H1 (cell line): Measurements from ENCODE around the gene NKTR. TPM values are rescaled to one million over a fixed set of nuclear protein-coding genes. Genes with fewer than 3 reads are reported as not detected.

Source experiments
- BCL11A ChIP-seq, 2 experiments: IDR thresholded peaks; one replicate each; pipeline ENCODE4 v1.6.1; 2011; ENCODE audit warnings: low read depth in 2 of 2, low read length in 2 of 2, mild to moderate bottlenecking in 2 of 2
- BRCA1 ChIP-seq: IDR thresholded peaks from 2 replicates; pipeline ENCODE4 v1.6.1; 2012; ENCODE audit warnings: low read depth, low read length, improper control_type of control experiment
- CHD7 ChIP-seq: fragments of 300-600 bp; sonication (generic); IDR thresholded peaks from 2 replicates; pipeline ENCODE4 v1.7.1; 2012; ENCODE audit warnings: low read length, moderate library complexity, mild to moderate bottlenecking, inconsistent platforms; ENCODE audit not compliant: insufficient replicate concordance
- GTF2F1 ChIP-seq: IDR thresholded peaks from 2 replicates; pipeline ENCODE4 v1.6.1; 2012; ENCODE audit warnings: low read depth, low read length, improper control_type of control experiment, borderline replicate concordance
- RFX5 ChIP-seq: IDR thresholded peaks from 2 replicates; pipeline ENCODE4 v1.6.1; 2011; ENCODE audit warnings: low read depth, low read length, improper control_type of control experiment, borderline replicate concordance
- RNF2 ChIP-seq: fragments of 200-900, 300-1000 bp; sonication (generic); IDR thresholded peaks from 2 replicates; pipeline ENCODE4 v1.7.1; 2016; ENCODE audit warnings: borderline replicate concordance, low read depth, mild to moderate bottlenecking, antibody characterized with exemption, low read length; ENCODE audit not compliant: poor library complexity, severe bottlenecking; ENCODE audit errors: missing control alignments
- SIRT6 ChIP-seq: IDR thresholded peaks from one replicate; pipeline ENCODE4 v1.7.1; 2012; ENCODE audit warnings: low read length, inconsistent platforms
- SIX5 ChIP-seq: IDR thresholded peaks from 2 replicates; pipeline ENCODE4 v1.6.1; 2011; ENCODE audit warnings: mild to moderate bottlenecking, low read depth, low read length
- SP1 ChIP-seq: IDR thresholded peaks from 2 replicates; pipeline ENCODE4 v1.6.1; 2011; ENCODE audit warnings: low read depth, low read length
- SP2 ChIP-seq: IDR thresholded peaks from 2 replicates; pipeline ENCODE4 v1.6.1; 2012; ENCODE audit warnings: mild to moderate bottlenecking, low read length, inconsistent platforms
- TEAD4 ChIP-seq: IDR thresholded peaks from 2 replicates; pipeline ENCODE4 v1.6.1; 2012; ENCODE audit warnings: low read depth, low read length, inconsistent platforms, mixed read lengths
- polyA plus RNA-seq, 7 experiments: library from polyadenylated mRNA; depleted of rRNA in 3 of 7; stranded (reverse) in 5 of 7; unstranded in 2 of 7; fragments of >200 nt in 5 of 7; fragments of 200-250 nt in 2 of 7; gene quantifications; 1 replicate in 5 of 7; 2 replicates in 1 of 7; 4 replicates in 1 of 7; pipeline versions ENCODE4 v1.2.1 to v1.2.3, GENCODE V29; 2011 to 2013; ENCODE audit warnings: missing spikeins in 2 of 7, mixed read lengths in 2 of 7
- total RNA-seq: library from RNA; stranded (reverse); fragmentation: NEBNext Ultra II Directional; extraction: Animal tissue kit (Norgen Biotek cat#: 25700); gene quantifications from 2 replicates; pipeline ENCODE4 v1.2.1, GENCODE V29; 2021
- TF ChIP-seq, protein P1 (sequence below): IDR thresholded peaks from 2 replicates; pipeline ENCODE4 v1.6.1; 2012; ENCODE audit warnings: inconsistent platforms

Gene NKTR
- total and polyA plus RNA-seq, 2 of the 8 experiments (the other 6 are each of a cell fraction or from before 2014, with no cell fraction given), result 24.1 to 62.2 TPM

DNA sequence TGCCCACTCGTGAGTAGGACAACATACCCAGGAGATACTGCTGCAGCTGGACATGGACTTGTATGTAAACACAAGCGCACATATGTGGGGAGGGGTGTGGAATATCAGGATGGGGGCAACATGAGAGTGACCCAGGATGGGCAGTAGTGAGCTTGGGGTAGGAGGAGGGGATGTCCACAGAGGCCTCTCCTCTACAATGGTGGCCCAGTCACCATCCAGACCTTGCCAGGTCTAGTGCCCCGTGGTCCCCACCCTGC is 52.7 kb downstream of the NKTR start (continued):
- TF ChIP-seq SIRT6 (no peak), SP2 (no peak), BRCA1 (no peak), BCL11A (IDR thresholded peaks at IDR 0.05; ENCODE audit: low read depth in 2 of 2, low read length in 2 of 2) (no peak), RNF2 (no peak), SIX5 (no peak), RFX5 (no peak), TEAD4 (no peak), SP1 (no peak), GTF2F1 (no peak), CHD7 (no peak)
- TF ChIP-seq, protein P1, sequence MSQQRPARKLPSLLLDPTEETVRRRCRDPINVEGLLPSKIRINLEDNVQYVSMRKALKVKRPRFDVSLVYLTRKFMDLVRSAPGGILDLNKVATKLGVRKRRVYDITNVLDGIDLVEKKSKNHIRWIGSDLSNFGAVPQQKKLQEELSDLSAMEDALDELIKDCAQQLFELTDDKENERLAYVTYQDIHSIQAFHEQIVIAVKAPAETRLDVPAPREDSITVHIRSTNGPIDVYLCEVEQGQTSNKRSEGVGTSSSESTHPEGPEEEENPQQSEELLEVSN, result no peak
